ENCODE data around the gene SMAD6. TPM values are rescaled to one million over a fixed set of nuclear protein-coding genes. Genes with fewer than 3 reads are reported as not detected.

The SMAD6 gene
- total and polyA plus RNA-seq, 5 experiments from 2014 or later, result 0.08 to 0.16 TPM; not detected in 3

DNA sequence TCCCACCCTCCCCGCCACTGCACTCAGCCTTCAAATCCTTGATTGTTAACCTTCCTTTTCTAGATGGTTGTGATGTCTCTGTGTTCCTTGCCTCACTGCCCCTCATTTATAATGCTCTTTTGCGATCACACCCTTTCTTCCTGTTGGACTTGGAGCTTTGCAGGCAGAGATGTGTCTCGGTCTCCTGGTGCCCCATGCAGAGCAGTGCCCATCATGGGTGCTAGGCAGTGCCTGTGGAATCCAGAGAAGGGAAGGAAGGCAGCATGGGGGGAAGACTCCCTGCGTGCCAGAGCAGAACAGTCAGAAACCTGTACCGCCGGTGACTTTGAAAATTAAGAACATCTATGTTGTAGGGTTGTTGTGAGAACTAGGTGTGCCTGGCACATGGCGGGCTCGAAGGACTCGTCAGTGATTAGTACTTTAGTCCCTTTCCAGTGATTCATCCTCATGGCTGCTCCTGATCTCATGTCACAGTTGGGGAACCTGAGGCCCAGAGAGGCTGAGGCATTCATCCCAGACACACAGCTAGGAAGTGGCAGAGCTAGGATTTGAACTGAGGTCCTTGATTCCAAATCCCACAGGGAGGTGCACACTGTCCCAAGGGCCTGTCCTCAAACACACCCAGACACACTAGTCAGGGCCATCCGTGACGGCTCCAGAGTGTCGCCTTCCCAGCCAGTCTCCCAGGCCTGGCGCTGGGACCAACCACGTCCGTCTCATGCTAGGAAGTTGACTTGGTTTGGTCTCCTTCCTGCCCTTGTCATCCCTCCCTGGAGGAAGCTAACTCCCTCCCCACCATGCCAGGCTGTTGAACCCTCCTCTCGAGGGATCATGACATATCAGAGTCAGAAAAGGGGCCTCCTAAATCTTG is 58.3 kb downstream of the SMAD6 start:
- peaks cover 0 to 1% (median under 1%) of the 10 kb centered on the region in 3 donors for H3K36me3 Mint-ChIP-seq
- H3K27ac Mint-ChIP-seq, result peak overlapping the region in 1 of 10 donors; percentile 68
- ATAC-seq (no peak), DNase-seq (peak in 1 of 10 donors; percentile 36)
- POLR2A ChIA-PET, result no interaction called here
- H3K9me3 Mint-ChIP-seq, result peaks cover 0 to 5% (median under 1%) of the 10 kb centered on the region in 9 donors
- H3K27me3 Mint-ChIP-seq, result peaks cover 15 to 39% (median 31%) of the 10 kb centered on the region in 5 donors
- peaks cover 0 to under 1% (median under 1%) of the 10 kb centered on the region in 4 donors for H3K4me1 Mint-ChIP-seq
- H3K4me3 Mint-ChIP-seq, result no peak overlapping the region

DNA sequence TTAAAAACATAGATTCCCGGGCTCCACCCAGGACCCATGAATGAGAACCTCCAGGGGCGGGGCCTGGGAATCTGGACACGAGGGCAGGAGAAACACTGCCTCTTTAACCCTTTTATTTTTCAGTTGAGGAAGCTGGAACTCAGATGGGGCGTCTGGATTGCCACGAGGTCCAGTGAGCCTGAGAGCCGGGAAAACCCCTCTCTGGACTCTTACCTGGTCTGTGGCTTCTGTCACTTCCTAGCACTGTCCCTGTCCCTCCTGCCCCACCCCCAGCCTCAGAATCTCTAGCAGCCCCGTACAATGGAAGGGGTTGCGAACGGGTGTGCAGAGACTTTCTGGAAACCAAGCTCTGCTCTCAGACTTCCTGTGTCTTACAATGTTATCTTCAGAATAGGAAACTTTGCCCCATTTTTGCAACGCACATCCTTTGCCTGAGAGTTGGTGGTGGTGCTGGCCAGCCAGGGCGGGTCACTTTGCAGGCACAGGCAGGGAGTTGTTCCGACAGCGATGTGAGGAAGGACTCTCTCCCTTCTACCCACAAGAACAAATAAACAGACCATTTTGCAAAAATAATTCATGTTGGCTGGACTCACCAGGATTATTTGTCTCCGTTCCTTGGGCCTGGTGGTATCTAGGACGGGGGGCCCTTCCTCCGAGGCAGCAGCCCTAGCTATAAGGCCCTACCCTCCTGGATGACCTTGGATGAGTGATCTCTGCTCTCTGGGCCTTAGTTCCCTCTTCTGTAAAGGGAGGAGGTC is 59.1 kb downstream of the SMAD6 start:
- H3K27ac Mint-ChIP-seq, result peak overlapping the region in 1 of 10 donors; percentile 60
- ATAC-seq, result no peak
- POLR2A ChIA-PET, result no interaction called here
- DNase-seq, result peak in 1 of 10 donors; percentile 24
- H3K36me3 Mint-ChIP-seq, result no peaks in the 10 kb centered on the region
- peaks cover 0 to 8% (median 8%) of the 10 kb centered on the region in 4 donors for H3K4me1 Mint-ChIP-seq
- no peak overlapping the region for H3K4me3 Mint-ChIP-seq
- H3K9me3 Mint-ChIP-seq, result peaks cover 0 to 4% (median 0%) of the 10 kb centered on the region in 9 donors
- peaks cover 19 to 48% (median 32%) of the 10 kb centered on the region in 5 donors for H3K27me3 Mint-ChIP-seq

DNA sequence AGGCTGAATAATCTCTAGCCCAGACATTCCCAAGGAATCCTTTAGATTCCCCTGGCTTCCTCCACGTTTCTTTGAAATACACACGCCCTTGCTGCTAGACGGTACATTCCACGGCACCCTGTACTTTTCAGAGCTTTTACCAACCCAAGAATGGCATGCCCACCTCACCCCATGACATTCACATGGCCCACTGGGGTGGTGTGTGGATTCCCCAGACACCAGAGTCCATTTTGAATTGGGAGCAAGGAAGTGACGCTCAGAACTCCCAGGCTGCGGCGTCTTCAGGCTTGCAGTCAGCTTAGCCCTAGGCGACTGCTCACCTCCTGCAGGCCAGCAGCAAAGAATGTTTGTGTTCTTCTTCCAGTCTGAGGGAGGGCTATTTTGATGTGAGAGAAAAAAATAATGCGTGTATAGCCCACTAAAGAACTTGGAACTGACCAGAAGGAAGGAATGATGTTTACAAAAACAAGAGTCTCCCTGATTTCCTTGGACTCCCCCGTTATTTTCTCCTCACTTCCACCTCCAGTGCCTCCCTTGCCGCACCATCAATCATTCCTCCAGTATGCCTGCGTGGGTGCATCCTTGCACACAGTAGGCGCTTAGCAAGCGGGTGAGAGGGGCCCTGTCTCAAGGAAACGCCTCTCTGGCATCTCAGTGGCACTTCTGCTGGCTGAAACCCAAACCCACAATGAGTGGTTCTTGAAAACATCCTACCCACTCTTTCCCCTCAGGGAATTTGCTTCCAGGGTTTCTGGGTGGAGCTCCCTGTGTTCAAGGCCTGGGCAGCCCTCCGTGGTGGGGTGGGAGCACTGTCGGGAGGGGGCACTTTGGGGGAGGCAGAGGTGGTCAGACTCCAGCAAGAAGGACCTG is 59.9 kb downstream of the SMAD6 start:
- H3K27me3 Mint-ChIP-seq, result peaks cover 19 to 54% (median 40%) of the 10 kb centered on the region in 5 donors
- DNase-seq (peak in 1 of 10 donors; percentile 26), ATAC-seq (no peak)
- H3K36me3 Mint-ChIP-seq, result no peaks in the 10 kb centered on the region
- H3K4me1 Mint-ChIP-seq, result peaks cover 0 to 8% (median 8%) of the 10 kb centered on the region in 4 donors
- no peaks in the 10 kb centered on the region for H3K9me3 Mint-ChIP-seq
- H3K4me3 Mint-ChIP-seq, result no peak overlapping the region
- POLR2A ChIA-PET, result no interaction called here
- H3K27ac Mint-ChIP-seq, result peak overlapping the region in 1 of 10 donors; percentile 76

DNA sequence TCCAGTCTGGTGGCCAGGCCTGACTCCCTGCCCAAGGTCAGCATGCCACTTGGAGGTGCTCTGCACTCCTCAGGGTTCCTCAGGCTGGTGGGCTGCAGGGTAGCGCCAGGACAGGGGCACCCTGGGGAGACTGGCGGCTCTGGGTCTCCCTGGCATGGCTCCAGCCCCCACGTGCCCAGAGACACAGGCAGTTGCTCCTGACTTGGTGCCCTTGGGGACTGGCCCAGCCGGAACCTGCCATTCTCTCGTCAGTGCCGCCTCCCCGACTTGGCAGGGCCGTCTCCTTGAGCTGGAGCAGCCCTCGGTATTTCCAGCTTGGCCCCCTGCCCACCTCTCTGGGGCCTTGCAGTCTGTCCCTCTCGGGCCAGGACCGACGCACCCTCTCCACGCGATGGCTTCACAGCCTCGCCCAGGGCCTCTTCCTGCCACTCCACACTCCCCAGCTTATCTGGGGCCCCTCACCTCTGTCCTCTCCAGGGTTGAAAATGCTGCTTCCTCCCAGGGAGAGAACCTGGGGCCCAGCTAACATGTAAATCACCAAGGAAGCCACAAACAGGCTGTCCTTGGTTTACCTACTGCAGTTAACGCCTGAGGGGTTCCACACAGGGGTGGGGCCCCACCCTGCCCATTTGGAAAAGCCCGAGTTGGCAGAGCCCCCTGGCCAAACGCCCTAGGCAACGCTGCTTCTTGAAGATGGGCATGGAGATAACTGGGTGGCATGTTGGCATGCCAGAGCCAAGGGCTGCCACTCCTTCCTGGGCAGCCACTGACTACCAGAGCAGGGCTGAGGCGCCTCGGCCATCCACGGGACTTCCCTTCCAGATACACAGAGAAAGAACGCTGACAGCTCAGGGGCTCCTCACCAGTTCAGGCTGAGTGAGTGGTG is 61.4 kb downstream of the SMAD6 start:
- ATAC-seq, result no peak
- POLR2A ChIA-PET, result no interaction called here
- H3K27me3 Mint-ChIP-seq, result peaks cover 19 to 54% (median 40%) of the 10 kb centered on the region in 5 donors

DNA sequence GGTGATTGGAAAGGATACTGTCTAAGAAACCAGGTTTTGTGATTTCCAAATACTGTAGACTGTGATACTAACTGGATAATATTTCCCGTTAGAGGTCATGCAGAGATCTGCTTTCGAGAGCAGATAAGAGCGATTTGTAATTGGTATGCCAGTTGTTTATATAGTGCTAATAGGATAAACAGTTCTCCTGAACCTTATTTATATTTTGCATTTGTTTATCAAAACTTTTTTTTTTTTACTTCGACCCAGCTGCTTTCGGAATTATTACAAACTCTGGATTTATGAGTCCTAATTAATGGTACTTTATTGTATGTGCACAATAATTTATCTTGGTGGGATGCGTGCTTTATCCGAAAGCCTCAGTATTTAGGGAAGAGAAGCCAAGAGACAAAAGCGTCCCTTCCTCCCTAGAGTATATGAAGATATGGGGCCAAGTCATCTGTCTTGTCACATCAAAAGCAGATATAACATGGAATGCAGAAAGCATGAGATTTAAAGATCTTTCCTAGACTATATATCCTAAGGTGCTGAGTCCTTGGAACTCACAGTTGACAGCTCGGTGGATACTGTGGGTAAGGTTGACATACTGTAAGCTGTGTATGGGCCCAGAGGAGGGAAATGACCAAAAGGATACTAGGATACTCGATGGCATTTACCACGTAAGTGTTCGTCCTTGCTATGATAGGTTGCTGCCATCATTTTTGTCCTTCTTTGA is 62.2 kb downstream of the SMAD6 start:
- Mint-ChIP-seq H3K27ac (no peak overlapping the region), H3K4me1 (peaks cover 0 to 8% (median 8%) of the 10 kb centered on the region in 4 donors), H3K27me3 (peaks cover 19 to 54% (median 40%) of the 10 kb centered on the region in 5 donors), H3K4me3 (no peak overlapping the region), H3K36me3 (no peaks in the 10 kb centered on the region), H3K9me3 (no peaks in the 10 kb centered on the region)
- no peak for ATAC-seq
- POLR2A ChIA-PET, result no interaction called here
- no peak for DNase-seq

More for the DNA sequence above, 61.4 kb downstream of the SMAD6 start:
- H3K27ac Mint-ChIP-seq, result peak overlapping the region in 1 of 10 donors; percentile 13
- no peaks in the 10 kb centered on the region for H3K9me3 Mint-ChIP-seq
- peak in 1 of 10 donors; percentile 45 for DNase-seq
- H3K4me1 Mint-ChIP-seq, result peaks cover 0 to 8% (median 8%) of the 10 kb centered on the region in 4 donors
- no peaks in the 10 kb centered on the region for H3K36me3 Mint-ChIP-seq
- peak overlapping the region in 1 of 10 donors; percentile 24 for H3K4me3 Mint-ChIP-seq

DNA sequence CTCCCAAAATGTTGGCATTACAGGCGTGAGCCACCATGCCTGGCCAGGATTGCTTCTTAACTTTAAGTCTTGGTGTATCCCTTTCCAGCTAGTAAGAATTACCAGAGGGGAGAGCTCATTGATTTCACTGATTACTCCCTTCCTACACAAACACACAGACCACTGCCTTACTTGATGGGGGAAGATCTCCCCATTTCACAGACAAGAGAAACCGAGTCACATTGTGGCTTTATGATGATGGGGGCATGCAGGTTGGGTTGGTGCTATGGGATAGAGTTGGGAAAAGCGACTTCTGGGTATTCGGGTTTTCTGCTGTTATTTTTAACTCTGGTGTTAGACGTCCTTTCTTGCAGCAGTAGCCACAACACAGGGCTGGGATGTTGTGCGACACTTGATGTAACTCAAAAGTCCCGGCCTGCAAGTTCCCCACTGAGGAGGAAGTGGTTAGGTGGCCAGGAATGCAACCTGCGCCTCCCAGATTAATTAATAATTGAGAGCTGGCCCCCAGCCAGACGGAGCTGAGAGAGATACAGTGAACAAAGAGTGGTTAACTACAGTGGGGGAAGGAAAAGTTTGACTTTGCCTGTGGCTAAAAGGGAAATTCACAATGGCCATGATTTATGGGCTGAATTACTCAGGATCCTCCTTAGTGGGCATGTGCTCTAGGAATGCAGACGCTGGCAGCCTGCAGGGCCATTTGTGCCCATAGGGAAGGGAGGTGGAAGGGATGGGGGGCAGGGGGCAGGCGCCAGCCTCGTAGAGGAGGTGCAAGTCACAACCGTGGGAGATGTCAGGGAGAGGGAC is 63.6 kb downstream of the SMAD6 start:
- no peak overlapping the region for H3K4me3 Mint-ChIP-seq
- peak in 1 of 10 donors; percentile 19 for DNase-seq
- H3K36me3 Mint-ChIP-seq, result no peaks in the 10 kb centered on the region
- no peak overlapping the region for H3K27ac Mint-ChIP-seq
- peaks cover 19 to 56% (median 40%) of the 10 kb centered on the region in 5 donors for H3K27me3 Mint-ChIP-seq
- no peak for ATAC-seq
- peaks cover 0 to 8% (median 8%) of the 10 kb centered on the region in 4 donors for H3K4me1 Mint-ChIP-seq
- H3K9me3 Mint-ChIP-seq, result no peaks in the 10 kb centered on the region
- POLR2A ChIA-PET, result no interaction called here

DNA sequence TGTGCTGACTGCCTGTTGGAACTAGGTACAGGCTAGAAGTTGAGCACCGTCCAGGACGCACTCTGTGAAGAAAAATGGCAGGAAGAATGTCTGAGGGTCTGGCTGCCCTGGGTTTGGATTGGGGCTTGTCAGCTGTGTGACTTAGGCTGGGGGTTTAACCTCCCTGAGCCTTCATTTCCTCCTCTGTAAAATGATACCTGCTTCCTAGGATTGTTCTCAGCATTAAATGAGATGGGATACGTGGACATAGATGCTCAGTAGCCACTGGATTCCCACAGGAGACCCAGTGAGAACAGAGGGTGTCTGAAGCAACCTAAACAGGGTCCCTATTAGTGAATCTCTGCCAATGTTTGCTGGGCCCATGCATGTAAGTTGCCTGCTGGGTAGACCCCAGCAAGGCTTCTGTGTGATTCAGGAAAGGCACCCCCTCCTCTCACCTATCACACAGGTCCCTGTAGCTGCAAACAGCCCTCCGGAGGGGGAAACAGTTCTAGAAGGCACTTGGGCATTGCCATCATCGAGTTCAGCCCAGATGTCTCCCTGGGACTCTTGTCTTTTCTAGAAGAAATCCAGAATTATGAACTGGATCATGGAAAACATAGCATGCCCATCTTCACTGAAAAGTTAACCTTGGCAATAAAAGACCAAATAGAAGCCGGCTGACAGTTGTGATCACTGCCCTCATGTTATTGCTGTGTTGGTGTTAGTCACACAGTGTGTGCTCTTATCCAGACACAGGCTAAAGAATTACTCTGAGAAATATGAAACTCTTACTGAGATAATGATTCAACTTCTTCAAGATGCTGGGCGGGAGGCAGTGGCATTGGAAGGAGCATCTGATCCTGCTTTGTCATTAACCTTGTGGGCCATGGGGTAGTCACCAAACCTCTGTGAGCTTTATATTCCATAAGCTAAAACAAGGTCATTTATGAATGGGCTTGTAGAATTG is 64.5 kb downstream of the SMAD6 start:
- H3K4me3 Mint-ChIP-seq, result no peak overlapping the region
- peaks cover 0 to 8% (median 8%) of the 10 kb centered on the region in 4 donors for H3K4me1 Mint-ChIP-seq
- H3K27me3 Mint-ChIP-seq, result peaks cover 19 to 53% (median 36%) of the 10 kb centered on the region in 5 donors
- ATAC-seq (no peak), DNase-seq (no peak)
- H3K9me3 Mint-ChIP-seq, result no peaks in the 10 kb centered on the region
- no peaks in the 10 kb centered on the region for H3K36me3 Mint-ChIP-seq
- H3K27ac Mint-ChIP-seq, result no peak overlapping the region
- POLR2A ChIA-PET, result no interaction called here

DNA sequence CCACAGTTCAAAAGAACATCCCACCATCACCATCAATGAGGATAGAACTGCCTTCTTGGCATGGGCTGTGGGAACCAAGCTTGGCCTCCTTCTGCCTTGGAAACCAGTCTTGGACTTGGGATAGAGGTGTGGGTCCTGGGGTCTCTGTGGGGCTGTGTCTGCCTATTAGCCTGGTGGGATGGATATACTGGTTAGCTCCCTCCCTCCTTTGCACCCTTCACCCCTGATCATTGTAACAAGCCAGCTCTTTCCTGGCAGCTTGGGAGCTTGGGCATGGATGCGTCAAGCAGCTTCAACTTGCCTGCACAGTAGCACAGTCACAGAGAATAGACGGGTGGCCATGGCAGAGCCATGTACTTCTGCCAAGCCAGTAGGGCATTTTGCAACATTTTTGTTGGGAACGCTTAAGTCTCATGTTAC is 65.2 kb downstream of the SMAD6 start:
- H3K27ac Mint-ChIP-seq, result no peak overlapping the region
- no peak overlapping the region for H3K4me3 Mint-ChIP-seq
- DNase-seq (peak in 1 of 10 donors; percentile 11), ATAC-seq (no peak)
- no peaks in the 10 kb centered on the region for H3K36me3 Mint-ChIP-seq
- H3K27me3 Mint-ChIP-seq, result peaks cover 18 to 46% (median 30%) of the 10 kb centered on the region in 5 donors
- POLR2A ChIA-PET, result no interaction called here
- H3K4me1 Mint-ChIP-seq, result peaks cover 0 to 8% (median 8%) of the 10 kb centered on the region in 4 donors
- no peaks in the 10 kb centered on the region for H3K9me3 Mint-ChIP-seq

DNA sequence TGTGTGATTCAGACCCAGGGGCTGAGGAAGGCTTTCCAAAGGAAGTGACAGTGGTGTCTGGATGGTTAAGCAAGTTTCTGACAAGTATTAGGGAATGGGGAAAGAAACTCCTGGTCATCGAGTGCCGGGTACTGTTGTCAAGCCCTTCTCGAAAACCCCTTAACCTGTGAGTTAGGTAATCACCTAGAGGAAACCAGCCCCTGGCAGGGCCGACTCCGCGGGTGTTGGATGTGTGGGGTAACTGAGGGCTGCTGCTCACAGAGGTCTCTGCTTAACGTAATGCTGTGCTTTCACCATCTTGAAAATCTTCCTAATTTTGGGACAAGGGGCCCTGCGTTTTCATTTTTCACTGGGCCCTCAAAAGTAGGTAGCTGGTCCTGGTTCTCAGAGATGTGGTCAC is 67.0 kb downstream of the SMAD6 start:
- POLR2A ChIA-PET, result no interaction called here
- no peak for DNase-seq
- H3K9me3 Mint-ChIP-seq, result no peaks in the 10 kb centered on the region
- no peak overlapping the region for H3K27ac Mint-ChIP-seq
- ATAC-seq, result no peak
- H3K4me1 Mint-ChIP-seq, result peaks cover 0 to 8% (median 8%) of the 10 kb centered on the region in 4 donors
- H3K36me3 Mint-ChIP-seq, result no peaks in the 10 kb centered on the region
- peaks cover 13 to 28% (median 19%) of the 10 kb centered on the region in 5 donors for H3K27me3 Mint-ChIP-seq
- H3K4me3 Mint-ChIP-seq, result no peak overlapping the region

All from naive thymus-derived CD8-positive, alpha-beta T cell (primary cell).